Middle frontal gyrus (tissue), 1 donor: ENCODE results near the gene BAK1.

Source experiments
- DNase-seq: peaks from one replicate; pipeline ENCODE4 v3.0.0-alpha.2; 2015; ENCODE audit warnings: low spot score; ENCODE audit errors: extremely low spot score

Gene BAK1

GRCh38 chr6:33579828-33580714 lies at the start of gene BAK1:
Gene BAK1, minus strand, starts transcription at chr6:33580276. Its CDS starts 2,672 bp downstream, at chr6:33577604.
- peak; percentile 85 for DNase-seq

GRCh38 chr6:33628401-33628964 lies 48.4 kb upstream of the BAK1 start:
- no peak for DNase-seq

- DNase-seq, result no peak
Measured at GRCh38 chr6:33627876-33628275, 47.8 kb upstream of the BAK1 start.

GRCh38 chr6:33624856-33625255 lies 44.8 kb upstream of the BAK1 start:
- DNase-seq, result no peak

- DNase-seq, result no peak
Measured at GRCh38 chr6:33623895-33624381, 43.9 kb upstream of the BAK1 start.

GRCh38 chr6:33622456-33623431 lies 42.7 kb upstream of the BAK1 start:
- DNase-seq, result no peak

GRCh38 chr6:33621711-33622388 lies 41.8 kb upstream of the BAK1 start:
- no peak for DNase-seq

- DNase-seq, result no peak
Measured at GRCh38 chr6:33620856-33621710, 41.0 kb upstream of the BAK1 start, which contains the start of gene ITPR3. Gene ITPR3, plus strand, starts transcription at chr6:33621322. Its CDS starts 281 bp downstream, at chr6:33621603.

GRCh38 chr6:33620158-33620855 lies 40.2 kb upstream of the BAK1 start:
- no peak for DNase-seq

- no peak for DNase-seq
Measured at GRCh38 chr6:33619166-33619840, 39.2 kb upstream of the BAK1 start.

GRCh38 chr6:33616913-33617312 lies 36.8 kb upstream of the BAK1 start:
- no peak for DNase-seq

- DNase-seq, result no peak
Measured at GRCh38 chr6:33616113-33616512, 36.0 kb upstream of the BAK1 start.

GRCh38 chr6:33613795-33614168 lies 33.7 kb upstream of the BAK1 start:
- DNase-seq, result no peak

GRCh38 chr6:33613146-33613794 lies 33.2 kb upstream of the BAK1 start:
- DNase-seq, result no peak

GRCh38 chr6:33610779-33611732 lies 31.0 kb upstream of the BAK1 start:
- DNase-seq, result no peak

GRCh38 chr6:33610067-33610466 lies 30.0 kb upstream of the BAK1 start:
- DNase-seq, result no peak

GRCh38 chr6:33609528-33609927 lies 29.5 kb upstream of the BAK1 start:
- no peak for DNase-seq
